Breast epithelium (tissue), 3 donors: Measurements from ENCODE around the gene GGPS1.

Experiments
- CTCF ChIP-seq, 3 donors: fragments of 450-650 bp; IDR thresholded peaks; one replicate each; pipeline ENCODE4 v1.5.1; 2016 to 2017; ENCODE audit warnings: antibody characterized with exemption in 3 of 3, mild to moderate bottlenecking in 3 of 3, moderate library complexity in 3 of 3
- POLR2A ChIP-seq: fragments of 450-650 bp; IDR thresholded peaks from one replicate; pipeline ENCODE4 v1.6.1; 2016; ENCODE audit warnings: antibody characterized with exemption, mild to moderate bottlenecking, moderate library complexity
- POLR2AphosphoS5 ChIP-seq, 3 donors: sonication (generic); formaldehyde crosslinking; IDR thresholded peaks; one replicate each; pipeline ENCODE4 v1.6.1; 2017; ENCODE audit warnings: antibody characterized with exemption in 3 of 3

DNA sequence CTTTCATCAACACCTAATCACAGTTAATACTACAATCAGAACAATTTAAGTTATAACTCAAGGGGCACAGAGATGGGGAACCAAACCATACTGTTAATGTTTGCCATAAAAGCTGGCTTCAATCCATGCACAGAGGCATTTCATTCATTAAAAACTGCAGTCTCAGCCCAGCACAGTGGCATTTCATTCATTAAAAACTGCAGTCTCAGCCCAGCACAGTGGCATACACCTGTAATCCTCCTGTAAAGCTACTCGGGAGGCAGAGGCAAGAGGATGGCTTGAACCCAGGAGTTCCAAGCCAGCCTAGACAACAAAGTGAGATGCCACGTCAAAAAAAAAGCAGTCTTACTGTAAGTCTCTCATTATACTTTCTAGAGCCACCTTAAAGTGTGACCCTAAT, 29.6 kb upstream of the GGPS1 start:
- TF ChIP-seq CTCF (IDR thresholded peaks at IDR 0.05) (no peak), POLR2AphosphoS5 (IDR thresholded peaks at IDR 0.05) (no peak), POLR2A (no peak)
